ENCODE measurements around the gene TTC8.

TTC8 gene

DNA sequence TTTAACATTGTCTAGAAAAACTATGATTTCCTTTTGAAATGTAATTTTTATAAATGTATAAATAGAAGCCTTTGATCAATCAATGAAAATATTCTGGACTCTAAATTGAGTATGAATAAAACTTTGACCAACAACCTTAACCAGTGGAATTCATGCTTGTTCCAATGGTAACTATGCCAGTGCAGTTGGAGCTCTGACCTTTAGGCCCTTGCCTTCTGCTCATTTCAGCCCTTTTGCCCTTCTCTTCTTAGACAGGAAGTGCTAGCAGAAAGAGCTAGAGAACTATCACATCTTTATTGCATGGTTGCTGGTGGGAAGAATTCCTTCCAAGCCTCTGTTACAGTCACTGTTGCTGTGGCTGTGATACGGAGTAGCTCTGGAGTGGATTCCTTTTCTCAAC lies 39.7 kb downstream of the TTC8 start:
- DNase-seq (ENCODE audit: low read depth in 1 of 2, low spot score in 1 of 2) = no peak

DNA sequence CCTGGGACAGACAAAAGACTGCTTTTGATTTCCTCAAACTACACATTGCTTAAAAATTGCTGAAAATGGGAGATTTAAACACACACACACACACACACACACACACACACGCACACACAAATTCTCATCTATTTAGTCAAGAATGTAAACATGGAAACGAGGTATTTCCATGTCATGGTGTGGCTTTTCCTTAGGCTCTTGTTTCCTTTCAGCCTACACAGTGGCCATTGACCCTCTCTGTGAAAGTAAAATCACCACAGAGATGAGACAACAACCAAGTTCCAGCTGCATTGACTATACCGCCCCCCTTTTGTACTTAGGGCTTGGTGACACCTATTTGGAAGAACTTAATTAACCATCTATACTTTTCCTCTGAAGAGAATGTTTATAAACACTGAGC lies 41.9 kb downstream of the TTC8 start:
- no peak for DNase-seq (ENCODE audit: low read depth in 1 of 2, low spot score in 1 of 2)

DNA sequence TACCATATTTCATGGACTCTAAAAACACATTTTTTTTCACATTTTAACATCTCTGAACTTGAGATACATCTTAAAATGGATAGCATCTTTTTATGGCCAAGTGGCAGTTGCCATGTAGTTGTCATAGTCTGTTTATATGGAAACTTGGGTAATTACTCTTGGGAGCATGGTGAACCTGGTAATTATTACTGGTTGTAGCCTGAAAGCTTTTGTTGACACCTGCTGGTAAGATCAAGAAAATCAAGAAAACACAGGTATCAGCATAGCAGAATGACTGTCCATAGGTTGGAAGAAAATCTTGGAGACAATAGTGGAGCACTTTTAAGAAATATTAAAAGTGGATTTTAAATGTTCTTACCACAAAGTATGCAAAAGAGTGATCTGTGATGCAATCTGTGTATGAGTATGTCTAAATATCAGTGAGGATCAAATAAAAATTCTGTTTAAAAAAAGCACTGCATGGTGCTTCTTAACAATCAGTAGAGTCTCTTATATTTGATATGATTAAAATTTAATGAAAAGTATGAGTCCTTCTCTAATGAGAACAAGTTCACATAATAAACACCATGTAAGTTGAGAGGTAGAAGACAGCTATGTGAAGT lies 44.2 kb downstream of the TTC8 start:
- DNase-seq (ENCODE audit: low read depth in 1 of 2, low spot score in 1 of 2) = no peak

DNA sequence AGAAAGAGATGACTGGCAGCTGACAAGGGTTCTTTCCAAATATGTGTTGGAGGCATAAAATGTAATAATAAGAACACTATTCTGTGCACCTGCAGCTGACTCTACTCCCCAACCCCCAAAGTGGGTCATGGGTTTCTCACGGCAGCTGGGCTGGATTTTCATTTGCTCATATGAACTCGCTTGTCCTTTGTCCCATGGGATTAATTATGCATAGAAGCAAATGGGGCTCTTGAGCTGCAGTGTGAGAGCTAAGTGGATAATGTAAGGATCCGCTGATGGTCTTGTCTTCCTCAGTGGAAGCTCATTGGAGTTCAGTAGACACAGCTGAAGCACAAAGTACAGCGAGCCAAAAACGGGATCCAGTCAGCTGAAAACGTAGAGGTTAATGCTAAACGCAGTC lies 46.3 kb downstream of the TTC8 start:
- DNase-seq (ENCODE audit: low read depth in 1 of 2, low spot score in 1 of 2) = no peak

DNA sequence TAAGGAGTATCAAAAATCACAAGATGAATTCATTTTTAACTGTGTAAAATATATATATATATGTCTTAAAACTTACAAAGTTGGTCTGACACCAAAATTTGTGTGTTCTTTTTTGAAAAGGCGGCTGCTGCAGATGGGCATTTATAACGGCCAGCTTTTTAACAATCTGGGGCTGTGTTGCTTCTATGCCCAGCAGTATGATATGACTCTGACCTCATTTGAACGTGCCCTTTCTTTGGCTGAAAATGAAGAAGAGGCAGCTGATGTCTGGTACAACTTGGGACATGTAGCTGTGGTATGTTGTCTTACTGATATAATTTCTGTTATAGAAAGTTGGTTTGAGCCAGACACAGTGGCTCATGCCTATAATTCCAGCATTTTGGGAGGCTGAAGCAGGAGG lies 47.0 kb downstream of the TTC8 start:
- DNase-seq (ENCODE audit: low read depth in 1 of 2, low spot score in 1 of 2) = no peak

DNA sequence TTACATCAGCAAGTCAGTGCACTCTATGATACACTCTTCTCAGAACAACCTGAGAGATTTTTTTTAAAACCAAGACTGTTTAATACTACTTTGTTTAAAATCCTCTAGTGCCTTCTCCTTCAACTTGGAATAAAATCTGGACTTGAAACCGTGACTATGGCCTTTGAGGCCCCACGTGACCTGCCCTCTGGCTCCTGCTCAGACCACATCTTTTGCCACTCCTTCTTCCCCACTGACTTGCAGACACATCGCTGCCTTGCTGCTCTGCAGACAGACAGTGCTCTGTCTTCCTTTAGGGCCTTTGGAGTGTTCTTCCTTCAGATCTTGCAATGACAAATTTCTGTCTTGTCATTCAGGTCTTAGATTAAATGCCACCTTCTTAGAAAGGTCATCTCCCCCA lies 48.5 kb downstream of the TTC8 start:
- no peak for DNase-seq (ENCODE audit: low read depth in 1 of 2, low spot score in 1 of 2)

DNA sequence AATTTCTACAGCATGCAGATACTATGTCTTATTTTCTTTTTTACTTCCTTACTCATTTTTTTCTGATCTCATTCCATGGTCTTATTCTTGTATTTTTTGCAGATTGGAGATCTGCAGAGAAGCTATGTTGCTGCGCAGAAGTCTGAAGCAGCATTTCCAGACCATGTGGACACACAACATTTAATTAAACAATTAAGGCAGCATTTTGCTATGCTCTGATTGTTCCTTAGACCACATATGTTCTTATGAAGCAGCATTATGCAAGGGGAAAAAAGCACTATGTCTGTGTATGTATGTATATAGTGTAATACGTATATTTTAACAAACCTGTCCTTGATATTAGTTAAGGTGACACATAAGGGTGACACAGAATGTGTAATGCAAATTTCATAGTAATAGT lies 52.7 kb downstream of the TTC8 start:
- DNase-seq (ENCODE audit: low read depth in 1 of 2, low spot score in 1 of 2) = no peak

DNA sequence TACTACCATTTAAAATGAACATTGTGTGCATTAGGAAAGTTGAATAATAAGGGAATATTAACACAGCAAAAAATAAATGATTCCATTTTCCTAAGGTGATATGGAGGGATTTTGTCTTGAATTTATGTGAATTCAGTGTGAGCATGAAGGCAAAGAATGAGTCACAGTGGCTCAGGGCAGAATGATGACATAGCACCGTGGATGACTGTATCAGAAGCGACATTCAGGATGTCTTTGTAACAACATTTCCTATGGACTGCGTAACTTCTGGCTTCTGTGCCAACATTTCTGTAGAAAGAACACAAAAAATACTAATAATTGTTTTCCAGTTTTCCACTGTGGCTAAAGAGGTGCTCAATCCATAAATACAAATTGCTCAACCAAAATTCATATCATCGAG lies 54.6 kb downstream of the TTC8 start:
- DNase-seq (ENCODE audit: low read depth in 1 of 2, low spot score in 1 of 2) = no peak

DNA sequence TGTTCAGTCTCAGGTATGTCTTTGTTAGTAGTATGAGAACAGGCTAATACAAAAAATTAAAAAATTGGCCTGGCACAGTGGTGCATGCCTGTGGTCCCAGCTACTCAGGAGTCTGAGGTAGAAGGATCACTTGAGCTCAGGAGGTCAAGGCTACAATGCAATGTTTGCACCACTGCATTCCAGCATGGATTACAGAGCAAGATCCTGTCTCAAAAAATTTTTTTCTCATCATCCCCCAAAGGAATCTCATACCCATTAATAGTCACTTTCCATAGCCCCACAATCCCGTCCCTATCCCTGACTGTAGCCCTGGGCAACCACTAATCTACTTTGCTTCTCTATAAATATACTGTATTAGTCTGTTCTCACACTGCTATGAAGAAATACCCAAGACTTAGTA lies 57.8 kb downstream of the TTC8 start:
- DNase-seq (ENCODE audit: low read depth in 1 of 2, low spot score in 1 of 2) = no peak

DNA sequence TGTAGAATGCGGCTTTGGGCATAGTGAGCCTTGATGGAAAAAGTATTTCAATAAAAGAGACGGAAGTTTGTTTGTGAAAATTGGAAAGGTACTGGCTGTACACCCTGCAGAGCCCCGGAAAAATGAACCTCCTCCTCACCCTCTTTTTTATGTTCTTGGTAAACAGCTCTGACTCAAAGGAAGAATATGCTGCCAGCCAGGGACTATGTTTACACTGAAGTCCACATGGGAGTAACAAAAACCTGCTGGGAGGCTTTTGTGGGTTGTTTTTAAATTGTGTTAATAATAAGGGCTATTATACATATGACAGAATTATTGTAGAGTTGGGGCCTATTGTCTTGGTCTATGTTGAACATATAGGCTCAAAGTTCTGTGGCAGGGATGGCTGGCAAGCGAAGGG lies 70.7 kb downstream of the TTC8 start:
- DNase-seq (ENCODE audit: low read depth in 1 of 2, low spot score in 1 of 2) = no peak

DNA sequence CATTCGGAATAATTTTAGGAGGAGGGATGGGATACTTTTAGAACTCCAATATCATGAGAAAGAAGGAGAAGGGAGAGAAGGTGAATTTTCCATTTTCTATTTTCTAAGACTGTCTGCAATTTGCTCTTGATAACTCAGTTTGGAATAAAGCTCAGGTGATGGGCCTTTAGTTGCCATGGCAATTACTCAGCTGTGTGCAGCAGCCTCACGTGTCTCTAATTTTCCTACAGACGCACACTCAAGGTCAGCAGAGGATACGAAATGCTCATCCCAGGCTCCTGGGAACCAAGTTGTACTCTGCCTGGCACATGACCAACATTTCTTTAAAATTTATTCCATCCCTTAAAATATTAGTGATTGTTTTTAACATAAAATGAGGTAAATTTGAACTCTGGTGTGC lies 76.7 kb downstream of the TTC8 start:
- DNase-seq (ENCODE audit: low read depth in 1 of 2, low spot score in 1 of 2) = no peak

DNA sequence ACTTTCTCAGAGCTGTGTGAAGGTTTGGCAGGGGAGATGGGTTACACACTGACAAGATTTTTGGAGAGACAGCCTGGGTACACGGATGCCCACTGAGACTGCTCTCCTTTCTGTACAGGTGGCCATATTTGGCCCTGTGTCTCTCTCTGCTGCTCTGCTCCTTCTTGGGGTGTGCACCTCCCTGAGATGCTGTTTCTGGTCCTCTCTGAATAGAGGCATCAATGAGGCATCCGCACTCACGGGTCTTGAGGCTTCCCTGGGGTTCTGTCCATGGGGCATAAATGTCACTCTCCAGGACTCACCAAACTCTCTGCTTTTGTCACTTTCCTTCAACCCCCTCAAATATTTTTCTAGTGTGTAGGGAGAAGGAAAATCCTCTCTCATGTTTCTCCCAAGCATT lies 77.5 kb downstream of the TTC8 start:
- no peak for DNase-seq (ENCODE audit: low read depth in 1 of 2, low spot score in 1 of 2)

DNA sequence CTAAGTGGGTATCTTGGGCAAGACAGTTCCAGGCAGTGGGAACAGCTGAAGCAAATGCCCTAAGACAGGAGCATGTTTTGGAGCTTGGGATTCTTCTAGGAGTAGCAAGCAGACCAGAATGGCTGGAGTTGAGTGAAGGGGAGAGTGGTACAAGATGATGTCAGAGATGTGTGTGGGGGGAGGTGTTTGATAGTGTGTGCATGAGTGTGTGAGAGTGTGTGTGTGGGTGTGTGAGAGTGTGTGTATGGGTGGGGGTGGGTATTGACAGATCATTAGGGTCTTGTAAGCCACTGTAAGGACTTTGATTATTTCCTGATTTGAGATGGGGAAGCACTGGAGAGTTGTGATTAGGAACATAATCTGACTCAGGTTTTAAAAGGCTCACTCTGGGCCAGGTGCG lies 78.4 kb downstream of the TTC8 start:
- no peak for DNase-seq (ENCODE audit: low read depth in 1 of 2, low spot score in 1 of 2)

DNA sequence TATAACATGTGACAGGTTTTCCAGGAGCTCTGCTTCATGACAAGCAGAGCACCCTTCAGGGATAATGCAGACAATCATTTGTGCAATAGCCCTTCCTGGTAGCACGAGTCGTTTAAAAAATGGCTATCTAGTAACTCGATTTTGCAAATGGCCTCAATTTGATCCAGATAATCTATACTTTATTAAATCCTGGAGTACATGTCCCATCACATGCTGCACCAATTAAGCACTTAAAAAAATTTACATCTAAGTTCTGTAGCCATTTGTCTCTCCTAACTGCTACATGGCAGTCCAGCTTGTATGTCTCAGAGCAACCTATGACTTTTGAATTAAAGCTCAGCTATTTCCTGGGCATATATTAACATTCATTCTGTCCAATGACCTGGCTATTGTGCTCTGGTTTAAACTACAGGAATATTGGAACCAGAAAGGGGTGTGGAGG lies 79.8 kb downstream of the TTC8 start:
- DNase-seq (ENCODE audit: low read depth in 1 of 2, low spot score in 1 of 2) = no peak

DNA sequence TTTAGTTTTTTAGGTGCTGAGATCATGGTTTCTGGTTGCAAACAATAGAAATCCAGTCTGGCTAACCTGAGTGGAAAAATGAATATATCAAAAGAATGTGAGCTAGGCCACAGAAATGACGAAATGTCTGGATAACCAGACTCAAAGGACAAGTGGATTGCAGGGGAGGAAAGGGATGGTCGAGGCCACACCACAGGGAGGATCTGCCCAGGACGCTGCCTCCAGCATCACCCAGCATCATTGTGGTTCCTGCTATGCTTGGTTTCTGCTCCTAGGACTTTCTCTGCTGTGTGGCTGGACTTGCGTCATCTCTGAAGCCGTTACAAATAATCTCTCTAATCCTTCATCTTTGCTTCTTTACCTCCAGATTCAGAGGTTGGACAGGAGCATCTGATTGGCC lies 80.4 kb downstream of the TTC8 start:
- no peak for DNase-seq (ENCODE audit: low read depth in 1 of 2, low spot score in 1 of 2)

DNA sequence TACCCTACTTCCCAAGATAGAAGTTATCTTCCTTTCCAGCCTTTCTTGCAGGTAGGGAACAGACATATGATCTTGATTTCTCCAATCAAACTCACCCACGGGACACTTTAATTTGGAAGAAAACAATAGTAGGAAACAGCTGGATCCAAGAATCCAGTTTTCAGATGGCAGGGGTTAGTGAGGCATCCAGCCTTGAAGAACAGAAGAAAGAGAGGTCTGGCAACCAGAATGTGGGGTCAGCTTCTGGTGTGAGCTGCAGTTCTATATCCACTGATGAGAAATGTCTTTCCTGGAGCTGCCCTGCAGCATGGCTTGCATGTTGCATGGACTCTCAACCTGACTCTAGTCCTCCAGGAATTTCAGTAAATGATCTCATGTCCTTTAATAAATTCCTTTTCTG lies 83.8 kb downstream of the TTC8 start:
- no peak for DNase-seq (ENCODE audit: low read depth in 1 of 2, low spot score in 1 of 2)

DNA sequence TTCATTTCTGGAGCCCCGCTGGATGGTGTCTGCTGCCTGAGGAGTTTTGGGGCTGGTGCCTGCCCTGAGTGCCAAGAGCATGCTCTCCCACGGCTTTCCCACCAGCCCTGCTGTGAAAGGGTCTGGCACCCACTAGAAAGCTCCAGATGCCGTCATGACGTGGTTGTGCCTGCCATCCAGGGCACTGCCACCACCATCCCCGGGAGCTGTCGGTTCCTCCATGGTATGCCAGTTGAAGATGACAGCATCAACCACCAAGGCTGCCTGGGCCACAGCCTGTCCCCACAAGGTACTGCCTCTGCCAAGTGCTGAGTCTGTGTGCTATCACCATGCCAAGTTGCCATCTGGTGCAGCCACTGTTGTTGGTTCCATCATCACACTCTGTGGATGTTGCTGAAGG lies 85.9 kb downstream of the TTC8 start:
- DNase-seq (ENCODE audit: low read depth in 1 of 2, low spot score in 1 of 2) = no peak

DNA sequence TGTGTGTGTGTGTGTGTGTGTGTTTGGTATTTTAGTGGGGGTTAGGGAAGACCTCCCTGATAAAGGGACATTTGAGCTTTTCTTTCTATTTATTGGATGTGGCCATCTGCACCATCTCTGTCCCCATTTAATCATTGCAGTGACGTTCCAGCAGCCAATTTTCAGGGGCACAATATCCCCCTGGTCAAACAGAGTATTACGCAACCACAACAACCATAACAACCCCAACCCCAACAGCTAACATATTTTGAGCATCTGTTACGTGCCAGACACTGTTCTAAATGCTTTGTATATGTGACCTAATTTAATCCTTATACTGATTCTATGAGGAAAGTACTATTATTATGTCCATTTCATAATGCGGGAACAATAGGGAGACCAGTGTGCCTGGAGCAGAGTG lies 87.4 kb downstream of the TTC8 start:
- no peak for DNase-seq (ENCODE audit: low read depth in 1 of 2, low spot score in 1 of 2)

DNA sequence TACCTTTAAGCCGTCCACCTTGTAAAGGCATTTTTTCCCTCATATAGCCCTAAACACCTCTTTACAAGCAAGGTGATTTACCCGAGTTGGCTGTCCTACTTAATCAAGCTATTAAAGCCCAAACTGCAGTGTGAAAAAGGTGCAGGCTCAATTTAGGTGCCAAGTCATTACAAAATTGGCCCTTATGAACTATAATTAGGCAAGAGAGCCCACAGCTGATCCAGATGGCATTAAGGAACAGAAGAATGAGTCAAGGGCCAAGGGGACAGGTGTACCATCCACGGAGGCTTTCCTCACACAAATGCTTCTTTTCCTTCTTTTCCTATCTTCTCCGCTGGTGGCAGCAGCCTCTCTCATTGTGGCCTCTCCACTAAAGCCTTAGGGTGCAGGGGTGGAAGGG lies 90.5 kb downstream of the TTC8 start:
- no peak for DNase-seq (ENCODE audit: low read depth in 1 of 2, low spot score in 1 of 2)

DNA sequence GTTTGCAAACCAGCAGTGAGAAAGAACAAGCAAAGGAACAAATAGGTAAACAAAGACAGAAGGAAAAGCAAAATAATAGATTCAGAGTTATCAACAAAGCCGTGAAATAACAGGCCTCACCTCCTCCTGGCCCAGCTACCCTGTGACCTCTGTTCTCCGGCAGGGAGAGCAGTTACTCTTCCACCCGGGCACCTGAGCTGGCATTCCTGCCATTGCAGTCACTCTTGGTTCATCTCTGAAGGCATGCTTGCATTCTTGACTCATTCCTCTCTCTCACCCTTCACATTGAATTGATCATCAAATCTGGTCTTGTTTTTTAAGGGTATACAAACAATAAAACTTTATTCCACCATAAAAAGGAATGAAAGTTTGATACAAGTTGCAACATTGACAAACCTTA lies 95.1 kb downstream of the TTC8 start:
- DNase-seq (ENCODE audit: low read depth in 1 of 2, low spot score in 1 of 2) = no peak

All from activated T-helper 1 cell treated with anti-CD3 and anti-CD28 coated beads, Interleukin-2, amount 50 U/mL, for 16 hours (primary cell).